ENCODE measurements around the gene RHBDL3.

The RHBDL3 gene

GRCh38 chr17:32266389-32267301, 1.0 kb downstream of the RHBDL3 start:
- DNase-seq (ENCODE audit: low read depth) = no peak

- no peak for DNase-seq (ENCODE audit: low read depth)
Measured at GRCh38 chr17:32267690-32268205, 2.1 kb downstream of the RHBDL3 start.

- DNase-seq (ENCODE audit: low read depth) = no peak
Measured at GRCh38 chr17:32268734-32269288, 3.2 kb downstream of the RHBDL3 start.

- DNase-seq (ENCODE audit: low read depth) = no peak
Measured at GRCh38 chr17:32269377-32269776, 3.7 kb downstream of the RHBDL3 start.

- DNase-seq (ENCODE audit: low read depth) = no peak
Measured at GRCh38 chr17:32271844-32272243, 6.2 kb downstream of the RHBDL3 start.

- DNase-seq (ENCODE audit: low read depth) = no peak
Measured at GRCh38 chr17:32274101-32274500, 8.5 kb downstream of the RHBDL3 start.

- no peak for DNase-seq (ENCODE audit: low read depth)
Measured at GRCh38 chr17:32274643-32275042, 9.0 kb downstream of the RHBDL3 start.

GRCh38 chr17:32275060-32276042, 9.7 kb downstream of the RHBDL3 start:
- DNase-seq (ENCODE audit: low read depth) = peak; percentile 61

- no peak for DNase-seq (ENCODE audit: low read depth)
Measured at GRCh38 chr17:32276171-32276601, 10.6 kb downstream of the RHBDL3 start.

- DNase-seq (ENCODE audit: low read depth) = peak; percentile 60
Measured at GRCh38 chr17:32277284-32277683, 11.7 kb downstream of the RHBDL3 start.

GRCh38 chr17:32278815-32279214, 13.2 kb downstream of the RHBDL3 start:
- DNase-seq (ENCODE audit: low read depth) = no peak

- no peak for DNase-seq (ENCODE audit: low read depth)
Measured at GRCh38 chr17:32279891-32280716, 14.5 kb downstream of the RHBDL3 start.

GRCh38 chr17:32281011-32281451, 15.4 kb downstream of the RHBDL3 start:
- DNase-seq (ENCODE audit: low read depth) = no peak

GRCh38 chr17:32283745-32284201, 18.1 kb downstream of the RHBDL3 start:
- peak; percentile 14 for DNase-seq (ENCODE audit: low read depth)

GRCh38 chr17:32285306-32285705, 19.7 kb downstream of the RHBDL3 start:
- no peak for DNase-seq (ENCODE audit: low read depth)

GRCh38 chr17:32285746-32286517, 20.3 kb downstream of the RHBDL3 start:
- DNase-seq (ENCODE audit: low read depth) = no peak

GRCh38 chr17:32286518-32286900, 20.9 kb downstream of the RHBDL3 start:
- DNase-seq (ENCODE audit: low read depth) = peak; percentile 8

- no peak for DNase-seq (ENCODE audit: low read depth)
Measured at GRCh38 chr17:32287804-32288511, 22.3 kb downstream of the RHBDL3 start.

GRCh38 chr17:32288615-32289014, 23.0 kb downstream of the RHBDL3 start:
- DNase-seq (ENCODE audit: low read depth) = no peak
